ENCODE data around the gene GDF7.

Gene GDF7

DNA sequence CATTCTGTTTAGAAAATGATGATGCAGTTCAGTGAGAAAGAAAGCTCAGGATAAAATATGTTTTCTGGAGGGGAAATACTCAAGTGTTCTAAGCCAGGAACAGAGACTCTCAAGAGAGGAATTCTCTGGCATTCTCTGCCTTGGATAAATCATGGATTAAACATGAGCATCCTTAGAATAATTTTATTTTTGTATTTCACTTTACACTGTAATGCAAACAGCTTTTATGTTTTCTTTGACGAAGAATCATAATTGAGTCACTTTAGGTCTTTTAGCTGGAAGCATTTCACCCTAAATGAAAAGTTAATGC is 11.1 kb downstream of the GDF7 start:
- no peak for DNase-seq (ENCODE audit: insufficient read length)
- no peak for FAIRE-seq
- TF ChIP-seq POLR2A (IDR thresholded peaks at IDR 0.05; ENCODE audit: low read depth, low read length) (no peak), POLR2AphosphoS5 (IDR thresholded peaks at IDR 0.05; ENCODE audit: low read depth, low read length) (no peak), TAF1 (IDR thresholded peaks at IDR 0.05; ENCODE audit: borderline replicate concordance, low read depth, low read length) (no peak)

DNA sequence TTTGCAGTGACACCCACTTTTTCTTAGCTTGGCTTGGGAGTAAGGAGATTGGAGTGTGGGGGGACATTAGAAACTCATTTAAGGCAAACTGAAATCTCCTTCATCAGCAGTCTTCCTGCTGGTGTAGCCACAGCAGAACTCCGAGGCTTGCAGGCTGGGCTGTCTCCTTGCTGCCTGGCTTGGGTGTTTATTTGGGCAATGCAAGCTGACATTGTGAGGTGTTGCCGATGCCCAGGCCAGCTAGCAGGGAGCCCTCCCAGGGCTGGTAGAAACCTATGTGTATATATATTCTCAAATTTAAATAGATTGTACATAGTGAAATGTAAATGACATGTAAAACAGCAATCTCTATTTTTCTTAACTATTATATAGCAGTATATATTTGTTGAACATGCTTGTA is 11.8 kb downstream of the GDF7 start:
- DNase-seq (ENCODE audit: insufficient read length) (no peak), FAIRE-seq (no peak)
- TF ChIP-seq POLR2A (IDR thresholded peaks at IDR 0.05; ENCODE audit: low read depth, low read length): no peak
- TF ChIP-seq POLR2AphosphoS5 (IDR thresholded peaks at IDR 0.05; ENCODE audit: low read depth, low read length): no peak
- no peak for TF ChIP-seq TAF1 (IDR thresholded peaks at IDR 0.05; ENCODE audit: borderline replicate concordance, low read depth, low read length)

DNA sequence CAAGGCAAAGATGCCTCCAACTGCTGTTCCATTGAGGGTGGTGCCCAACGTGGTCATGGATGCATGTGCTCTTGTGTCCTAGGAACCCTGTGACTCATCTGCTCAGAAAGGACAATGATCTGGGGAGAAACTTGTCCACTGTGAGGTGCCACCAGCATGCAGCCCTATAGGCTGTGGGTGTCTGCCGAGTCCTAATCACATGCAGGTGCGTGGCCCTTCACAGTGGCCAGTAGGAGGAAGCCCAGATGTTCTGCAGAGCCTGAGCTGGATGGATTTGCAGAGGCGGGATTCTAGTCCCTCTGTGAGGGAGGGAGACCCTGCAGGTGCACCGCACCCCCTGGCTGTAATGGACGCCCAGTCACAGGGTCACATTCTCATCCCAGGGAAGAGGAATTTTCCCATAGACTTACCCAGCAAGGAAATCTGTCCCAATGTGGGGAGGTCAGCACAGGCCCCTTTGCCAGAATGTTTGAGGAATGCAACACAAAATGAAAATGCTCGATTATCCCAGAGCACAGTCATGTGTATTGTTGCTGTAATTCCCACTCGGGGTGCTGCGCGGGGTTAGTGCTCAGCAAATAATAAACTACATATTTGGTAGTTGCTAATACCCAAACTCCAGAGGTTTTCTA is 13.9 kb downstream of the GDF7 start:
- TF ChIP-seq TAF1 (IDR thresholded peaks at IDR 0.05; ENCODE audit: borderline replicate concordance, low read depth, low read length) (no peak), POLR2A (IDR thresholded peaks at IDR 0.05; ENCODE audit: low read depth, low read length) (no peak), POLR2AphosphoS5 (IDR thresholded peaks at IDR 0.05; ENCODE audit: low read depth, low read length) (no peak)
- FAIRE-seq (no peak), DNase-seq (ENCODE audit: insufficient read length) (no peak)

DNA sequence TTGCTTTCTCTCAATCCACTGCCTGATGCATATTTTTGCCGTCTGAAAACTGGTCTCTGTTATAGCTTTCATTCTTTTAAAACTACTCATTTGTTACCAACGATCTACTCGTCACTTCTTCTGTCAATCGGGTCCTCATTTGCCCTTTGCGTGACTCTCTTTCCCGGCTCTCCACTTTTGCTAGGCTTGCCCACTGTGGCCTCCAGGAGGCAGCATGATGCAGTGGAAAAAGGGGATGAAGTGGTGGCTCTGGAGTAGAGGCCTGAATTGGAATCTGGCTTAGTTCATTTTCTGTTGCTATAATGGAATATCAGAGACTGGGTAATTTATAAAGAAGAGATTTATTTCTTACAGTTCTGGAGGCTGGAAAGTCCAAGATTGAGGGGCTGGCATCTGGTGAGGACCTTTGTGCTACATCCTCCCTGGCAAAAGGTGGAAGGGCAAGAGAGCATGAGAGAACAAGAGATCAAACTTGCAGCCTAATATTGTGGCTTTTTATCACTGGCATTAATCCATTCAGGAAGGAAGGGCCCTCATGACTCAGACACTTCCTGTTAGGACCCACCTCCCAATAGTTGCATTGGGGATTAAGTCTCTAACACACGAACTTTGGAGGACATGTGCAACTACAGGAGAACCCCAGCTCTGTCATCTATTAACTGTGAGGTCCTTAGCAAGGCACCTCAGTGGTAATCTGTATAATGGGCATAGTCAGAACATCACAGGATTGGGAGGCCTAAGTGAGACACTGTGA is 15.4 kb downstream of the GDF7 start:
- TF ChIP-seq TAF1 (IDR thresholded peaks at IDR 0.05; ENCODE audit: borderline replicate concordance, low read depth, low read length) (no peak), POLR2AphosphoS5 (IDR thresholded peaks at IDR 0.05; ENCODE audit: low read depth, low read length) (no peak), POLR2A (IDR thresholded peaks at IDR 0.05; ENCODE audit: low read depth, low read length) (no peak)
- no peak for DNase-seq (ENCODE audit: insufficient read length)
- FAIRE-seq: no peak

- DNase-seq (ENCODE audit: insufficient read length) (no peak), FAIRE-seq (no peak)
- no peak for TF ChIP-seq POLR2AphosphoS5 (IDR thresholded peaks at IDR 0.05; ENCODE audit: low read depth, low read length)
- no peak for TF ChIP-seq POLR2A (IDR thresholded peaks at IDR 0.05; ENCODE audit: low read depth, low read length)
- no peak for TF ChIP-seq TAF1 (IDR thresholded peaks at IDR 0.05; ENCODE audit: borderline replicate concordance, low read depth, low read length)
These were observed 17.7 kb downstream of the GDF7 start for GRCh38 chr2:20684581-20685063.

- TF ChIP-seq TAF1 (IDR thresholded peaks at IDR 0.05; ENCODE audit: borderline replicate concordance, low read depth, low read length) (no peak), POLR2AphosphoS5 (IDR thresholded peaks at IDR 0.05; ENCODE audit: low read depth, low read length) (no peak), POLR2A (IDR thresholded peaks at IDR 0.05; ENCODE audit: low read depth, low read length) (no peak)
- FAIRE-seq: no peak
These were observed 20.4 kb downstream of the GDF7 start for GRCh38 chr2:20687260-20687832.

DNA sequence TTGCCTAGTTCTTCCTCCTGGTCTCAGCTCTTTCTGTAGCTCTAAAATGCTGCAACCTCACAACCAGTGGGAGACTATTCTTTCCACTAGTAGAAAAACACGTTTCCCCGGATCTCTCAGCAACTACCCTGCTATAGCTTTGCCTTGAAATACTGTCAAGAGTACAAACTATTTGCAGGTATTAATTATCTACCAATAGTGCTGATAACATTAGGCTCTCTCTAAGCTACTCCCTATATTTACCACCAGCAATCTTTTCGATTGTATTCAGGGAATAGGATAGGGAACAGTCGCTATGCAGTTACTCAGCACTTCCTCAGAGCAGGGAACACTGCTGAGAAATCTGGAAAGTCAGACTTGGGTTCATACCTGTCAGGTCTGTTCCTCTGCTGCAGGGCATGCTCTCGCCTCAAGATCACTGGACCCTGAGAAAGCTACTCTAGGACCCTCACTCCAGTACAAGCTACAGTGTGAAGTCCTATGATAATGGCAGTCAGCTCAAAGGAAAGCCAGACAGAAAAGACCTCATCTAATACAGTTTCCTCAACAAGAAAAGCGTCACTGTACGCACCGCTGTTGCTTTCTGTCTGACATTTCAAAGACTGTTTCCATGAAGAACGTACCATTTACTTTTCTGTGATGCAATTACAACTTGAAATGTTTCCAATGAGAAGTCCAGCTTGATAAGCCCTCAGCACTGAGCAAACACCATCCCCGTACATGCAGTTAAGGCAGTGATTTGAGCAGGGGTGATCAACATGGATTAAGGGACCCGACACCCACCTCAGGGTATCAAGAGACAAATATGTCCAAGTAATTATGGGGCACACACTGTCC is 22.7 kb downstream of the GDF7 start:
- TF ChIP-seq TAF1 (IDR thresholded peaks at IDR 0.05; ENCODE audit: borderline replicate concordance, low read depth, low read length): no peak
- no peak for TF ChIP-seq POLR2AphosphoS5 (IDR thresholded peaks at IDR 0.05; ENCODE audit: low read depth, low read length)
- TF ChIP-seq POLR2A (IDR thresholded peaks at IDR 0.05; ENCODE audit: low read depth, low read length): no peak
- no peak for DNase-seq (ENCODE audit: insufficient read length)
- FAIRE-seq: no peak

More at GRCh38 chr2:20687260-20687832, 20.4 kb downstream of the GDF7 start:
- no peak for DNase-seq (ENCODE audit: insufficient read length)

- DNase-seq (ENCODE audit: insufficient read length) (no peak), FAIRE-seq (no peak)
- TF ChIP-seq POLR2AphosphoS5 (IDR thresholded peaks at IDR 0.05; ENCODE audit: low read depth, low read length) (no peak), POLR2A (IDR thresholded peaks at IDR 0.05; ENCODE audit: low read depth, low read length) (no peak), TAF1 (IDR thresholded peaks at IDR 0.05; ENCODE audit: borderline replicate concordance, low read depth, low read length) (no peak)
These were observed 24.3 kb downstream of the GDF7 start for GRCh38 chr2:20691076-20691734.

DNA sequence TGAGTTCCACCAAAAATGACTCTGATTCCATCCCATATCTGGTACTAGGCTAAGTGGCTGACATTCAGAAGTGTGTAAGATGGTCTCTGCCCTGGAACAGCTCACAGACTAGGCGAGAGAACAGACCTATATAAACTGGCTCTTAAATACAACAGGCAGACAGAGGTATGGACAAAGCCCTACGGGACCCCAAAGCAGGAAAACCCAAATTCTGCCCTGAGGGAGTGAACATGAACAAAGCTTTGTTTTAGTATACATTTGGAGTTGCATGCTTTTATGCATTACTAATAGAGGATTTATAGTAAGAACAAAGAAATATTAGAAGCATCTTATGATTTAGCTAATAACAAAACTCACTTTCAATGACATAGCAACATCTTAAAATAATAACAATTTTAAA is 25.1 kb downstream of the GDF7 start:
- TF ChIP-seq TAF1 (IDR thresholded peaks at IDR 0.05; ENCODE audit: borderline replicate concordance, low read depth, low read length) (no peak), POLR2AphosphoS5 (IDR thresholded peaks at IDR 0.05; ENCODE audit: low read depth, low read length) (no peak), POLR2A (IDR thresholded peaks at IDR 0.05; ENCODE audit: low read depth, low read length) (no peak)
- DNase-seq (ENCODE audit: insufficient read length) (no peak), FAIRE-seq (no peak)

DNA sequence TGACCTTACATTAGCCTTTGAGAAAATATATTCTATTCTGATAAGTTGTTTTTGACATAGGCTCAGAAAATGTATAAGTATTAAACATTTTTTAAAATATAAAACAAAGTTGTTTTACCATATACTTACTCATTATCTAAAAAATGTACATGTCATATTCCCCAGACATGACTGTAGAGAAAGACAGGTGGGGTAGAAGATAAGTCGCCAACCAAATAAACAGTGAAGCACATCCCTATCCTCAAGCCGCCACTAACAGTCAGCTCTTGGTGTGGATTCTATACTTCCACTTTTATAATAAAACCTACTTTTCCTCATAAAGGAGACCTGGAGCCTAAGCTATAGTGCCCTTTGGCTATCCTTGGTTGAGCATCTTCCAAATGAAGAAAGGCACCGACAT is 26.4 kb downstream of the GDF7 start:
- no peak for TF ChIP-seq POLR2A (IDR thresholded peaks at IDR 0.05; ENCODE audit: low read depth, low read length)
- TF ChIP-seq TAF1 (IDR thresholded peaks at IDR 0.05; ENCODE audit: borderline replicate concordance, low read depth, low read length): no peak
- TF ChIP-seq POLR2AphosphoS5 (IDR thresholded peaks at IDR 0.05; ENCODE audit: low read depth, low read length): no peak
- FAIRE-seq: no peak

GRCh38 chr2:20696366-20696765 is 29.4 kb downstream of the GDF7 start:
- FAIRE-seq: no peak
- TF ChIP-seq TAF1 (IDR thresholded peaks at IDR 0.05; ENCODE audit: borderline replicate concordance, low read depth, low read length) (no peak), POLR2AphosphoS5 (IDR thresholded peaks at IDR 0.05; ENCODE audit: low read depth, low read length) (no peak), POLR2A (IDR thresholded peaks at IDR 0.05; ENCODE audit: low read depth, low read length) (no peak)
- DNase-seq (ENCODE audit: insufficient read length): no peak

More for the DNA sequence above, 26.4 kb downstream of the GDF7 start:
- no peak for DNase-seq (ENCODE audit: insufficient read length)
